RKO (cell line): ENCODE data around the gene CTRB1.
A peak's percentile ranks its signal among the peaks of the same experiment; 100 is the strongest.
"Not testable (repeated sequence)": the region's sequence is repeated elsewhere in the genome, so short reads cannot be mapped to it uniquely, and the experiment has no call there.

ENCODE experiments used
- DNase-seq: peaks from one replicate; pipeline ENCODE4 v3.0.0-alpha.2; 2016; ENCODE audit warnings: low spot score

Gene CTRB1

GRCh38 chr16:75272629-75273028, 53.8 kb downstream of the CTRB1 start:
- not testable (repeated sequence) for DNase-seq

- DNase-seq, result peak; percentile 47
These were observed 54.5 kb downstream of the CTRB1 start for GRCh38 chr16:75273054-75273925.
